ENCODE measurements around the gene HEXD. TPM values are rescaled to one million over a fixed set of nuclear protein-coding genes. Genes with fewer than 3 reads are reported as not detected.
"Not testable (repeated sequence)": the region's sequence is repeated elsewhere in the genome, so short reads cannot be mapped to it uniquely, and the experiment has no call there.

The HEXD gene
- polyA plus RNA-seq, 3 donors, result 8.9 to 61.5 (median 12.7) TPM

DNA sequence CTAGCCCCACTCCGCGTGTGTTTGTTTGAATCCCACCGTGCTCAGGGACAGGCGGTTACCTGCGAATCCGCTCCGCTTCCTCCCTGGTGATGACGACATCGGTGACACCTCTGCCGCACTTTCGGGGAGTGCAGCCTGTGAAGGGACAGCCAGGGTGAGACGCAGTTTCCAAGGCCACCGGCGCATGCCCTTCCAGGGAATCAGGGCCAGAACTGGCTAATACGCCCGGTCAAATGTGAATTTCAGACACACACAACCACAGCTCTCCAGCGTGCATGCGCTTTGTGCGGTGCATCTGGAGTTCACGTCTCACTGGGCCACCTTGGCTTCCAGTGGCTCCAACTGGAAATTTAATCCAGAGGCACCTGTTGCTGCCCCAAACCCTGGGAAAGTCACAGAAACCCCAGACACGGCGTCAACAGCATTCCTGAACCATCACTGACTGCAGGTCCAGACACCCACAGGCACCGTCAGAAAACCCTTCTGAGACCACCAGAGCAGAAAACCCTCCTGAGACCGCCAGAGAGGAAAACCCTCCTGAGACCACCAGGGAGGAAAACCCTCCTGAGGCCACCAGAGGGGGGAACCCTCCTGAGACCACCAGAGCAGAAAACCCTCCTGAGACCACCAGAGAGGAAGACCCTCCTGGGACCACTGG is 6.6 kb upstream of the HEXD start:
- Histone ChIP-seq H3K27ac (ENCODE audit: low read depth in 1 of 2, low read length in 2 of 2) (no peak overlapping the region), H3K4me2 (replicated peaks; ENCODE audit: extremely low read depth, low read length, poor library complexity, severe bottlenecking) (no peak overlapping the region), H3K9ac (ENCODE audit: insufficient read depth, low read length, poor library complexity, severe bottlenecking) (no peak overlapping the region), H3K4me3 (replicated peaks in 1 of 3; ENCODE audit: low read depth in 2 of 3, low read length in 3 of 3) (no peak overlapping the region), H3K79me2 (ENCODE audit: insufficient read depth, low read length) (no peaks in the 10 kb centered on the region), H3K36me3 (replicated peaks in 1 of 2; ENCODE audit: control insufficient read depth in 1 of 2, insufficient read depth in 2 of 2, low read length in 2 of 2) (peaks cover 0 to 28% of the 10 kb centered on the region in 2 donors), H3K4me1 (ENCODE audit: control insufficient read depth in 1 of 2, insufficient read depth in 2 of 2, low read length in 2 of 2) (peaks cover 7 to 8% of the 10 kb centered on the region in 2 donors), H3K27me3 (ENCODE audit: control insufficient read depth in 2 of 2, insufficient read depth in 2 of 2, low read length in 2 of 2) (no peaks in the 10 kb centered on the region), H3K9me3 (replicated peaks in 1 of 2; ENCODE audit: control insufficient read depth in 1 of 2, insufficient read depth in 1 of 2, low read length in 2 of 2) (no peaks in the 10 kb centered on the region), H2AFZ (ENCODE audit: insufficient read depth, low read depth, low read length, poor library complexity, severe bottlenecking) (no peak overlapping the region), H4K20me1 (ENCODE audit: insufficient read depth, low read length) (peaks cover 37% of the 10 kb centered on the region)
- Mint-ChIP-seq H3K36me3 (peaks cover 24 to 34% of the 10 kb centered on the region in 2 donors), H3K27me3 (ENCODE audit: low read depth in 3 of 3) (peaks cover 0 to 6% (median 1%) of the 10 kb centered on the region in 3 donors), H3K9me3 (no peaks in the 10 kb centered on the region), H3K27ac (no peak overlapping the region), H3K4me3 (no peak overlapping the region), H3K4me1 (peaks cover 20% of the 10 kb centered on the region)
- WGBS (ENCODE audit: insufficient coverage), result 96% methylated on average over 22 of the region's 24 CpGs
- intact Hi-C loops (cut with micrococcal nuclease), result loop anchor here (5.0 kb wide), 1 partner anchor 59 kb away; no protein-coding TSS in a partner anchor
- no peak for DNase-seq
- TF ChIP-seq, protein P1, sequence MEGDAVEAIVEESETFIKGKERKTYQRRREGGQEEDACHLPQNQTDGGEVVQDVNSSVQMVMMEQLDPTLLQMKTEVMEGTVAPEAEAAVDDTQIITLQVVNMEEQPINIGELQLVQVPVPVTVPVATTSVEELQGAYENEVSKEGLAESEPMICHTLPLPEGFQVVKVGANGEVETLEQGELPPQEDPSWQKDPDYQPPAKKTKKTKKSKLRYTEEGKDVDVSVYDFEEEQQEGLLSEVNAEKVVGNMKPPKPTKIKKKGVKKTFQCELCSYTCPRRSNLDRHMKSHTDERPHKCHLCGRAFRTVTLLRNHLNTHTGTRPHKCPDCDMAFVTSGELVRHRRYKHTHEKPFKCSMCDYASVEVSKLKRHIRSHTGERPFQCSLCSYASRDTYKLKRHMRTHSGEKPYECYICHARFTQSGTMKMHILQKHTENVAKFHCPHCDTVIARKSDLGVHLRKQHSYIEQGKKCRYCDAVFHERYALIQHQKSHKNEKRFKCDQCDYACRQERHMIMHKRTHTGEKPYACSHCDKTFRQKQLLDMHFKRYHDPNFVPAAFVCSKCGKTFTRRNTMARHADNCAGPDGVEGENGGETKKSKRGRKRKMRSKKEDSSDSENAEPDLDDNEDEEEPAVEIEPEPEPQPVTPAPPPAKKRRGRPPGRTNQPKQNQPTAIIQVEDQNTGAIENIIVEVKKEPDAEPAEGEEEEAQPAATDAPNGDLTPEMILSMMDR (IDR thresholded peaks at IDR 0.05), result no peak

DNA sequence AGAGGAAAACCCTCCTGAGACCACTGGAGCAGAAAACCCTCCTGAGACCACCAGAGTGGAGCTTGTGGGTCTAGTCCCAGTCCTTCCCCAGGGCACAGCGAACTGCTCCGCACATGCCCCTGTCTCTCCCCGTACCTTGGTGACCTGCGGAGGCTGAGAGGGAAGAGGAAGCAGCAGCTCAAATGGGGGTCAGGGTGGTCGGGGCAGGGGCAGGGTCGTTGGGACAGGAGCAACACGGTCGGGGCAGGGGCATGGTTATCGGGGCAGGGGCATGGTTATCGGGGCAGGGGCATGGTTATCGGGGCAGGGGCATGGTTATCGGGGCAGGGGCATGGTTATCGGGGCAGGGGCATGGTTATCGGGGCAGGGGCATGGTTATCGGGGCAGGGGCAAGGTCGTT is 6.1 kb upstream of the HEXD start:
- not testable (repeated sequence) for H3K4me3 Mint-ChIP-seq; H3K79me2 ChIP-seq (ENCODE audit: insufficient read depth, low read length); H3K4me2 ChIP-seq (replicated peaks; ENCODE audit: extremely low read depth, low read length, poor library complexity, severe bottlenecking); H3K27ac ChIP-seq (ENCODE audit: low read depth in 1 of 2, low read length in 2 of 2); H3K4me1 ChIP-seq (ENCODE audit: control insufficient read depth in 1 of 2, insufficient read depth in 2 of 2, low read length in 2 of 2); H3K4me3 ChIP-seq (replicated peaks in 1 of 3; ENCODE audit: low read depth in 2 of 3, low read length in 3 of 3); H3K9me3 Mint-ChIP-seq; DNase-seq; H3K27ac Mint-ChIP-seq; H3K27me3 ChIP-seq (ENCODE audit: control insufficient read depth in 2 of 2, insufficient read depth in 2 of 2, low read length in 2 of 2); H3K9me3 ChIP-seq (replicated peaks in 1 of 2; ENCODE audit: control insufficient read depth in 1 of 2, insufficient read depth in 1 of 2, low read length in 2 of 2); H3K9ac ChIP-seq (ENCODE audit: insufficient read depth, low read length, poor library complexity, severe bottlenecking); H3K27me3 Mint-ChIP-seq (ENCODE audit: low read depth in 3 of 3); H2AFZ ChIP-seq (ENCODE audit: insufficient read depth, low read depth, low read length, poor library complexity, severe bottlenecking)
- peaks cover 20% of the 10 kb centered on the region for H3K4me1 Mint-ChIP-seq
- Histone ChIP-seq H4K20me1 (ENCODE audit: insufficient read depth, low read length) (peaks cover 42% of the 10 kb centered on the region), H3K36me3 (replicated peaks in 1 of 2; ENCODE audit: control insufficient read depth in 1 of 2, insufficient read depth in 2 of 2, low read length in 2 of 2) (peaks cover 0 to 28% of the 10 kb centered on the region in 2 donors)
- H3K36me3 Mint-ChIP-seq, result peaks cover 24 to 34% of the 10 kb centered on the region in 2 donors
- intact Hi-C loops (cut with micrococcal nuclease), result loop anchor here (5.0 kb wide), 1 partner anchor 60 kb away; no protein-coding TSS in a partner anchor
- 96% methylated on average over 14 of the region's 16 CpGs for WGBS (ENCODE audit: insufficient coverage)
